ENCODE measurements around the gene NTN3.

DNA sequence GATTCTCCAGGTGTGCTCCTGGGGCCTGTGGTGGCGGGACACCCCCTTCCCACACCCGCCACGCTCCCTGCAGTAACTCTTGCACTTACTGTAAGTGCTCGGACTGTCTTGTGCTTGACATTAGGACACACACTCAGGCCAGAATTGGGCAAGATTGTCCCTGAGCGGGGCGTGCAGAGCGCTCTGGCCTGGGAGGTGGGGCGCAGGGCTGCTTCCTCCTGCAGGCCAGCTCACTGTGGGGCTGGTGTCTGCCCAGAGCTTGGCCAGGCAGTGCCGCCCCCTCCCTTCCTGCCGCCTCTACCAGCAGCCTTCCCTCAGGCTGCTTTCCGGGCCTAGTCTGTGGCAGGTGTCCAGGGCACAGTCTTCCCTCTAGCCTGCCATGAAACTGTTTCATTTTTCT lies 36.6 kb downstream of the NTN3 start:
- TF ChIP-seq CTCF (IDR thresholded peaks at IDR 0.05; ENCODE audit: borderline replicate concordance, extremely low read depth, low read length, poor library complexity, severe bottlenecking): no peak
- no peak for TF ChIP-seq EZH2 (IDR thresholded peaks at IDR 0.05; ENCODE audit: borderline replicate concordance, low read depth, low read length, severe bottlenecking)
